OCI-LY1 (cell line): ENCODE measurements around the gene HPS4.

ENCODE experiments used
- CTCF ChIP-seq: fragments of 200-600 bp; sonication (generic), shearing (Covaris generic); IDR thresholded peaks from 2 replicates; pipeline ENCODE4 v1.5.1; 2017; ENCODE audit warnings: mild to moderate bottlenecking, antibody characterized with exemption, low read length, moderate library complexity, mixed read lengths
- EZH2 ChIP-seq: fragments of 200-600 bp; sonication (generic), shearing (Covaris generic); IDR thresholded peaks from 2 replicates; pipeline ENCODE4 v1.8.0; 2017; ENCODE audit warnings: borderline replicate concordance, mixed run types, mild to moderate bottlenecking, antibody characterized with exemption, low read length, moderate library complexity, mixed read lengths

- TF ChIP-seq CTCF (no peak), EZH2 (no peak)
Measured at GRCh38 chr22:26447584-26448329, 35.8 kb downstream of the HPS4 start.
